ENCODE measurements around the gene CABP7. TPM values are rescaled to one million over a fixed set of nuclear protein-coding genes. Genes with fewer than 3 reads are reported as not detected.
A peak's percentile ranks its signal among the peaks of the same experiment; 100 is the strongest.

CABP7 gene
- under 1 TPM in 4 of 6 donors, not detected in 2; 0.08 to 0.11 (median 0.10) TPM for polyA plus RNA-seq (ENCODE audit: low read depth in 6 of 6)

DNA sequence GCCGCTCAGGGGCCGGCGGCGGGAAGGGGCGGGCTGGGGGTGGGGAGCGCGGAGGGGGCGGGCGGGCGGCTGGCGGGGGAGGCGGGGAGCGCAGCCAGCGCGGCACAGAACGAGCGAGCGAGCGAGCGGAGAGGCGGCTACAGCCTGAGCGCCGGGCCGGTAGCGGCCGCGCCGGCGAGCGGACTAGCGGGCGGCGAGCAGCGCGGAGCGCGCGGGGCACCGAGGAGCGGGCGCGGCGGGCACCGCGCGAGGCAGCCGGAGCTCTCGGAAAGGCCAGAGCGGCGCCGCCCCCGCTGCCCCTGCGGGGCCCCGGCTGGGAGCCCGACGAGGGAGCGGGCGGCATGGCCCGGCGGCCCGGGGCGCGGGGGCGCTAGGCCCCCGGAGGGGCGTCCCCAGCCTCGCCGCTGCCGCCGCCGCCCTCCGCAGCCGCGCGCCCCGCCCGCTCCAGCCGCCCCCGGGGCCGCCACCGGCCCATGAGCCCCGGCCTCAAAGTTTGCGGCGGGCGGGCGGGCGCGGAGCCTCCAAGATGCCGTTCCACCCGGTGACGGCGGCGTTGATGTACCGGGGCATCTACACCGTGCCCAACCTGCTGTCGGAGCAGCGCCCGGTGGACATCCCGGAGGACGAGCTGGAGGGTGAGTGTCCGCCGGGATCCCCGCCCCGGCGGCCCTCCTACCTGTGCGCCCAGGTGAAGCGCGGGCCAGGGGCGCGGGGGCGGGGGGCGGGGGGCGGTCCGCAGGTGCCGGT, at the start of gene CABP7:
Gene CABP7, plus strand, starts transcription at position 105 of the 747 bp plus-strand sequence. Its CDS starts 422 bp downstream, at position 527.
- peaks cover 7 to 14% (median 8%) of the 10 kb centered on the region in 3 donors for H3K4me1 Mint-ChIP-seq
- peak in 1 of 2 donors; percentile 23 for ATAC-seq (ENCODE audit: low read depth in 2 of 2)
- no peak for DNase-seq
- H3K4me3 Mint-ChIP-seq = peak within 1 kb of the TSS in 7 of 8 donors; percentile 7 to 74 (median 55)
- H3K27ac Mint-ChIP-seq = no peak within 1 kb of the TSS
- no peaks in the 10 kb centered on the region for H3K9me3 Mint-ChIP-seq
- peaks cover 21 to 69% (median 56%) of the 10 kb centered on the region in 3 donors for H3K27me3 Mint-ChIP-seq
- no peaks in the 10 kb centered on the region for H3K36me3 Mint-ChIP-seq

DNA sequence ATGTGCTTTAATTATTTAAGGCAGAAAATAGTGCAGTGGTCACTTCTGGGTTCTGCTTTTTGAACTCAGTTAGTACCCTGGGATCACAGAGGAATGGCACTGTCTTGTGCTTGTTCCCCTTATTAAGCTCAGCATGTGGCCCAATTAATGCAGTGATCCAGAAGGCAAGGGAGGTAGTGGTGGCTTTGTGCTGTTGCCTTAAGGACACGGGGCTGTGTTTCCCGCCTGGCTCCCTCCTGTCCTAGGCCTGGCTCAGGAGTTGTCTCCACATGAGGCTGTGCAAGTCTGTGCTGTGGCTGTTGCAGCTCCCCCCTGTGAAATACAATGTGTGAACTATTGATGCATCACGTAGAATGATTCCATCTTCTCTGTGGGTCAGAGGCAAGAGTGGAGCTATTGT, 49.2 kb upstream of the CABP7 start:
- peak overlapping the region in 1 of 6 donors; percentile 32 for H3K27ac Mint-ChIP-seq
- ATAC-seq (ENCODE audit: low read depth in 2 of 2) = no peak
- no peaks in the 10 kb centered on the region for H3K27me3 Mint-ChIP-seq
- no peaks in the 10 kb centered on the region for H3K4me1 Mint-ChIP-seq
- DNase-seq = no peak
- peaks cover 28 to 30% of the 10 kb centered on the region in 2 donors for H3K36me3 Mint-ChIP-seq
- H3K9me3 Mint-ChIP-seq = no peaks in the 10 kb centered on the region
- H3K4me3 Mint-ChIP-seq = no peak overlapping the region

DNA sequence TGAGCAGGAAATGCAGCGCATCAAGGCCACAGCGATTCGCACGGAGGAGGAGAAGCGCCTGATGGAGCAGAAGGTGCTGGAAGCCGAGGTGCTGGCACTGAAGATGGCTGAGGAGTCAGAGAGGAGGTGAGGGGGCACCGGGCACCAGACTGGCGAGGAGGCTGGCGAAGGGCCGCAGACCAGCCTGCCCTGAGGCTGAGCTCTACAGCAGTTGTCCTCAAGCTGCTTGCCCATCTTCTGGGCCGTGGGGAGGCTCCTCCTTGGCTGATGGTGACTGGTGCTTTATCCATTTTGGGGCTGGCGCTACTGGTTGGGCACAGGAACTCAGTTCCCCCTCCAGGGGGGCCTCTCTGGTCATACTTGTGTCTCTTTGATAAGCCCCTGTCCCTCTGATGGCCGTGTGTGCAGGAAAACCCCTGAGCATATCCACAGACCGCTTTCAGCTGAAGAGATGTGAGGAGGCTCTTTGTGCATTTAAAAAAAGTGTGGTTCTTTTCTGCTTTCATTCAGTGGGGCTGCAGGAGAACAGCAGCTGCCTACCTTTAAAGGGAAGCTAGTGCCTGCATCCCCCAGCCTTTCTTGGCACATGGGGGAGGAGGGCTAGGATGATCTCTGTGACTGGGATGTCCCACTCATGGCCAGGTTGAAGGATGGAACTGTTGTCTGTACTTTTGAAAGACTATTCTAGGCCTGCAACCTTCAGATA, 46.3 kb upstream of the CABP7 start:
- Mint-ChIP-seq H3K9me3 (no peaks in the 10 kb centered on the region), H3K4me1 (no peaks in the 10 kb centered on the region), H3K27ac (peak overlapping the region in 1 of 6 donors; percentile 61), H3K36me3 (peaks cover 27 to 40% of the 10 kb centered on the region in 2 donors), H3K4me3 (no peak overlapping the region), H3K27me3 (no peaks in the 10 kb centered on the region)
- no peak for DNase-seq
- no peak for ATAC-seq (ENCODE audit: low read depth in 2 of 2)

DNA sequence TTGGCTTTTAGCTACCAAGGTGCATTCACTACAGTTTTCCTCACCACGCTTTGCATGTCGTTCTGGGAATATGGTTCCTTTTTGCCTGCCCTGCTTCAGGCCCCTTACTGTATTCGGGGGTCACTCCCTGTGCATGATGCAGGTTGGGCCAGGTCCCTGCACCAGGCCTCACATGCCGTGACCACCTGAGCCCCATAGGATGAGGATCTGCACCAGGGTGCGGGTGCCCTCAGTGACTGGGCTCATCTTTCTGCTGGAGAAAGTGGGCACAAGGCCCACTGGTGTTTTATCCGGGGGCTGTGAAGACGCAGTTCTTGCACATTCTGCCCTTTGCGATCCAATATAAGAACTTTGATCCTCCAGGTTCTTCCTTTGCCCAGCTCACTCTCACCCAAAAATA, 45.7 kb upstream of the CABP7 start:
- H3K36me3 Mint-ChIP-seq = peaks cover 22 to 40% of the 10 kb centered on the region in 2 donors

DNA sequence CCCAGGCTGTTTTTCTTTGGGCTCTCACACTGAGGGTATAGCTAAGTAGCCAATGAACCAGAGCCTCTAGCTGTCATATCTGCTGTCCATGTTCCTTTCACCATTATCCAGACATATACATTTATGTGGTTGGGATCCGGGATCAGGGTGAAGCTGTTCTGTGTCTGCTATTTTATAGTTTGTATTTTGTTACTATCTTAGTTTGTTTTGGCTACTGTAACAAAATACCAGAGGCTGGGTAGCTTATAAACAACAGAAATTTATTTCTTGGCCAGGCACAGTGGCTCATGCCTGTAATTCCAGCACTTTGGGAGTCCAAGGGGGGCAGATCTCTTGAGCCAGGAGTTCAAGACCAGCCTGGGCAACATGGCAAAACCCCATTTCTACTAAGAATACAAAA, 40.5 kb upstream of the CABP7 start:
- ATAC-seq (ENCODE audit: low read depth in 2 of 2) (no peak), DNase-seq (no peak)
- H3K27me3 Mint-ChIP-seq = no peaks in the 10 kb centered on the region
- H3K27ac Mint-ChIP-seq = peak overlapping the region in 1 of 6 donors; percentile 70
- H3K36me3 Mint-ChIP-seq = peaks cover 12 to 45% of the 10 kb centered on the region in 2 donors
- no peaks in the 10 kb centered on the region for H3K9me3 Mint-ChIP-seq
- H3K4me3 Mint-ChIP-seq = no peak overlapping the region
- H3K4me1 Mint-ChIP-seq = no peaks in the 10 kb centered on the region

More for the DNA sequence above, 45.7 kb upstream of the CABP7 start:
- Mint-ChIP-seq H3K4me3 (no peak overlapping the region), H3K9me3 (no peaks in the 10 kb centered on the region), H3K27me3 (no peaks in the 10 kb centered on the region), H3K27ac (peak overlapping the region in 1 of 6 donors; percentile 74), H3K4me1 (no peaks in the 10 kb centered on the region)
- DNase-seq (no peak), ATAC-seq (ENCODE audit: low read depth in 2 of 2) (no peak)

DNA sequence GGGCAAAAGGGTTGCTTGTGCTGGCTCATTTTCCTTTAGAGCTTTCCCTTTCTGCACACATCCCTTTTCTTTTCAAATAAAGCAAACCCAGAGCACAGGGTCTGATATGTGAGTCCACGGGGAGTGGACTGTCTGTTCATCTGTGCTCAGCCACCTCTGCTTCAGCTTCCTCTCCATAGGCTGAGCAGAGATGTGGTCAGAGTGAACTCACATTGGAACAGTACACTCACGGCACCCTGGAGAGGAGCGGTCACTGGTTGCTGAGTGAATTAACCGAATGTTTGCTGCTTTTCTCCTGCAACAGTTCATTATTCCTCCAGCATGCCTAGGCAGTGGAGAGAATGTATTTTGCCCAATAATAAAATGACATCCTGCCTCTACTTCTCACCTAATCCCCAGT, 36.3 kb upstream of the CABP7 start:
- Mint-ChIP-seq H3K27ac (no peak overlapping the region), H3K36me3 (peaks cover 7 to 33% of the 10 kb centered on the region in 2 donors), H3K4me3 (no peak overlapping the region), H3K9me3 (no peaks in the 10 kb centered on the region), H3K27me3 (no peaks in the 10 kb centered on the region), H3K4me1 (no peaks in the 10 kb centered on the region)
- ATAC-seq (ENCODE audit: low read depth in 2 of 2) (no peak), DNase-seq (no peak)

DNA sequence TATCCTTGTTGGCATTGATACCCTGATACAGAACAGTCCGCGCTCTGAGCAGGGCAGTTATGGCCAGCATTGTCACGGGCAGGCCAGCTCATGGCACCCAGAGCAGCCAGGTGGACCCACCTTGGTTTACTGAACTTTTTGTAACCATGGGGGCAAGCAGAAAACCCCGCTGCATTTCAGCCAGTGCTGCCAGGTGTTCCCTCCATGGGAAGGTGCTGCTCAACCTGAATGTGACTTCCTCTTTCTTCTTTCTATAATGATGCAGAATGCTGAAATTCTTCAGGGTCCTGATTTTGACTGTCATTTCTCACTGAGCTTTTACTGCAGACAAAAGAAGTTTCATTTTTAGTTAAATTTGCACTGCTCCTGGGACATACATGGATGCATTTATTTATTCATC, 35.6 kb upstream of the CABP7 start:
- Mint-ChIP-seq H3K9me3 (no peaks in the 10 kb centered on the region), H3K36me3 (peaks cover 7 to 33% of the 10 kb centered on the region in 2 donors), H3K4me1 (no peaks in the 10 kb centered on the region), H3K27ac (no peak overlapping the region), H3K4me3 (no peak overlapping the region), H3K27me3 (no peaks in the 10 kb centered on the region)
- DNase-seq (no peak), ATAC-seq (ENCODE audit: low read depth in 2 of 2) (no peak)

DNA sequence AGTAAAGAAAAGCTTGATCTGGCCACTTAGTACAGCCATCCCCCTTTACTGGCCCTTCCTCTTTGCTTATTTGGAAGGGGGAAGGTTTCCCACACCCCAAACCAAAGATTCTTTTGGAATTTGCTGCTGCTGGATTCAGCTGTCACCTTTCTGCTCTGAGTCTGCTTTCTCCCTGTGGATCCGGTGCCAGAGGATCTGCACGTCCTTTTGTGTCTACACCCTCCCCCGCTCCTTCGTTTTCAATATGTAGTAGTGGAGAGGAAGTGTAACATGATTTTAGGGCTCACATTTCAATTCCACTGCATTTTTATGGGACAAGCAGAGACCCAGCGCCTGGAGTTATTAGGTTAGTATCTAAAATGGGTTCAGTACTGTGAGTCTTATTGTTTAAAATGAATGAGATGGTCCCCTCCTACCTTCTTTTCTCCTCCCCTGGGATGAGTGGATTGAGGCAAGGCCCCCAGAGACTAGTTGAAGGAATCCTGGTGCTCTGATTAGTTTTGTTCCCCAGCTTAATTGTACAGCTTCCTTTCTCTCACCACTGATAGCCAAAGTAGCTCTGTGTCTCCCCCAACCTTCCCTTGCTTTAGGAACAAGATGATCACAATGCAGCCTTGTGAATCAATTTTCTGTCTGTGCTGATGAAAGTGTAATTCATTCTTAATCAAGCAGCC, 30.5 kb upstream of the CABP7 start:
- Mint-ChIP-seq H3K9me3 (no peaks in the 10 kb centered on the region), H3K4me1 (no peaks in the 10 kb centered on the region), H3K4me3 (no peak overlapping the region), H3K36me3 (peaks cover 10 to 20% of the 10 kb centered on the region in 2 donors), H3K27ac (peak overlapping the region in 1 of 6 donors; percentile 16), H3K27me3 (no peaks in the 10 kb centered on the region)
- ATAC-seq (ENCODE audit: low read depth in 2 of 2) = no peak
- no peak for DNase-seq

DNA sequence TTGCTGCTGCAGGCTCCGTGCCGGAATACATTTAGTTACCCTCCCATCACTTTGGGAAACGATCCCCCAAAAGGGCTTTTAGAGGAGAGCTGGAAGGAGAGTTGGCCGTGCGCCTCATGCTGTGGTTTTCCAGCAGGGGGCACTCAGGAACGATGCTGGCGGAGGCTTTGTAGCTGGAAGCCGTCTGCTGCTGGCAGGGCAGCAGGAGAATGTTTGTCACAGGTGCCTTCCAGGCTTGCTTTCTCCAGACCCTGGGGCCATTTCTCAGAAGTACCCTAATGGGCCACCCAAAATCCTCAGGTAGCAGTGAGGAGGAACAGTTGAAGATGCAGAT, 30.0 kb upstream of the CABP7 start:
- Mint-ChIP-seq H3K4me3 (no peak overlapping the region), H3K27ac (peak overlapping the region in 1 of 6 donors; percentile 16), H3K4me1 (no peaks in the 10 kb centered on the region), H3K36me3 (peaks cover 10 to 15% of the 10 kb centered on the region in 2 donors), H3K9me3 (no peaks in the 10 kb centered on the region), H3K27me3 (no peaks in the 10 kb centered on the region)
- ATAC-seq (ENCODE audit: low read depth in 2 of 2) (no peak), DNase-seq (no peak)

DNA sequence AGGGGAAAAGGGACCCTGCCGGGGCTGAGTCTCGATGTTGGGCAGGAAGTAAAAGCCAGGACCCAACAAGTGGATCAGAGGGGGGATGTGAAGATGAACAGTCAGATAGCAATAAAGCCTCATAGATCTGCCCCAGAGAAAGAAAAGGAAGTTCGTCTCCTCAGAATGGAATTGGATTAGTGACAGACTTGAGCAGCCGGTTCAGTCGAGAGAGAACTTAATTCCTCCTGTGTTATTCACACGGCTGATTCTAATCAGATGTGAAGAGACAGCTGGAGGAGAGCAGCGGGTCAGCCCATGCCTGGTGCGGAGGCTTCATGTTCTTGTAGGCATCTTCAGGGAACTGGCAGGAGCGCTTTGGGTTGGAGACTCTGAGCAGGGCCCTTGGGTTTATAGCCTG, 29.3 kb upstream of the CABP7 start:
- Mint-ChIP-seq H3K4me3 (no peak overlapping the region), H3K36me3 (peaks cover 10 to 15% of the 10 kb centered on the region in 2 donors), H3K9me3 (no peaks in the 10 kb centered on the region), H3K27ac (peak overlapping the region in 1 of 6 donors; percentile 2), H3K4me1 (no peaks in the 10 kb centered on the region), H3K27me3 (no peaks in the 10 kb centered on the region)
- DNase-seq (no peak), ATAC-seq (ENCODE audit: low read depth in 2 of 2) (no peak)

DNA sequence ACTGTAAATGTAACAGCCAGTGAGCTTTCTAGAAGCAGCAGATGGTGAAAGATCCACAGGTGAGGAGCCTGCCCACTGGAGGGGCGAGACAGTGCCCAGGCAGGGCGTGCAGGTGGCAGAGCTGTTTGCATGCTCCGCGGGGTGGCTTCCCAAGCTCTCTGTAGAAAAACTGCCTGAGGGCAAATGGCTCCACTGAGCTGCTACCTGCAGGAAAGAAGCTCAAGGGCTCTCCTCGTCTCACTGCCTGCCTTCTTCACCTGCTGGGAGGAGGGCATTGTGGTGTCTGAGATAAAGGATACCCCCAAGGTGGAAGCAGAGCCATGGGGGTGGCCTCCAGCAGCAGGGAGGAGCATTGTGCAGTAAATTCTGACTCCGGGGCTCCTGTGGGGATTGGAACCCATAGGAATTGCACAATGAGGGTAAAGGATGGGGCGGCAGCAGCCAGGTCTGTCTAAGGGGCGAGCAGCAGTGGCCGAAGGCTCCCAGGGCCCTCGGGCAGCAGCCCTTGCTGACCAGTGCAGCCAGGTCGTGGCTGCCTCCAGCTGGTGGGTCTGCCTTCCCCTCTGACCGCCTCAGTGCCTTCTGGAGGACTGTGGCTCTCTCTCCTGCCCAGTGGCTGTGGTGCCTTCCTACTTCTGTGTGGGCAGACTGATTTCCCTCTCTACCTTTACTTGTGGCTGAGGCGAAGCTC, 28.0 kb upstream of the CABP7 start:
- H3K36me3 Mint-ChIP-seq = peaks cover 10 to 11% of the 10 kb centered on the region in 2 donors
- no peak for ATAC-seq (ENCODE audit: low read depth in 2 of 2)
- no peak overlapping the region for H3K27ac Mint-ChIP-seq

DNA sequence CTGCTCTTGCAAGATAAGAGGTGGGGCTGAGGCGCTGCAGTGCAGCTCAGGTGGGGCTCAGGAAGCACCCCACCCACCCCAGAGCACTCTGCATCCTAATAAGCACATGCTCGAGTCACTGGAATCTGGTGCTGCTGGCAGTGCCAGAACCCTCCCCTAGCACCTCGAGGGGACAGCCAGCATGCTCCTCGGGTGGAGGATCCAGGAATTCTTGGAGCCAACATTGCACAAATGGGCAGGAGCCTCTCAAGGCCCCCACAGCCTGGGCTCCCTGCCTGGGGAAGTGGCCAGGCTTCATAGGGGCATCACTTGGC, 27.5 kb upstream of the CABP7 start:
- no peak for DNase-seq
- H3K9me3 Mint-ChIP-seq = no peaks in the 10 kb centered on the region
- ATAC-seq (ENCODE audit: low read depth in 2 of 2) = no peak
- H3K27ac Mint-ChIP-seq = no peak overlapping the region
- no peak overlapping the region for H3K4me3 Mint-ChIP-seq
- no peaks in the 10 kb centered on the region for H3K4me1 Mint-ChIP-seq
- peaks cover 5 to 6% of the 10 kb centered on the region in 2 donors for H3K36me3 Mint-ChIP-seq
- no peaks in the 10 kb centered on the region for H3K27me3 Mint-ChIP-seq

More for the DNA sequence above, 28.0 kb upstream of the CABP7 start:
- Mint-ChIP-seq H3K4me3 (no peak overlapping the region), H3K9me3 (no peaks in the 10 kb centered on the region), H3K4me1 (no peaks in the 10 kb centered on the region), H3K27me3 (no peaks in the 10 kb centered on the region)
- DNase-seq = no peak

DNA sequence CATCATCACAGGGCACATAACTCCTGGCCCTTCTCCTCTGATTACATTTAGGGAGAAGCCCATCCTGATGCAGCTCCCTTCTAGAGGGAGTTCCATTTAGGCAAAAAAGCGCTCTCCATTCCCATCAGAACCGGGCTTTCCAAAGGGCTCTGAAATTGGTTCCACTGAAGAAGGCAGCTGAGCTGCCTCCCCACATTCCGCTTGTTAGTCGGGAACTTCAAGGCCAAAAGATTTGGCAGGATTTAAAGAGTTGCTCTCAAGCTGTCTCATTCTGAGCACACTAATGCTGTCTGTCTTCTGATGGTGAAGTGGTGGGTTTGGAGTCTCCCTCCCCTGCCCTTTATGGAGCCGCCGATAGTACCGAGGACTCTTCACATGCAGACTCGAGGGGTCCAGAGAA, 26.6 kb upstream of the CABP7 start:
- peaks cover 0 to 3% of the 10 kb centered on the region in 2 donors for H3K36me3 Mint-ChIP-seq
- DNase-seq = no peak
- H3K4me3 Mint-ChIP-seq = no peak overlapping the region
- ATAC-seq (ENCODE audit: low read depth in 2 of 2) = no peak
- H3K4me1 Mint-ChIP-seq = no peaks in the 10 kb centered on the region
- H3K9me3 Mint-ChIP-seq = no peaks in the 10 kb centered on the region
- peak overlapping the region in 1 of 6 donors; percentile 77 for H3K27ac Mint-ChIP-seq
- no peaks in the 10 kb centered on the region for H3K27me3 Mint-ChIP-seq

All from naive B cell (primary cell).